Activated naive CD8-positive, alpha-beta T cell treated with anti-CD3 and anti-CD28 coated beads, Interleukin-2, amount 50 U/mL, for 24 hours (primary cell): Measurements from ENCODE around the gene WFIKKN2.
A peak's percentile ranks its signal among the peaks of the same experiment; 100 is the strongest.
"Not testable (repeated sequence)": the region's sequence is repeated elsewhere in the genome, so short reads cannot be mapped to it uniquely, and the experiment has no call there.

Source experiments
- ATAC-seq: fragments of 150-1000 bp; cut with Tn5 transposase; one replicate; pipeline ENCODE4 v1.10.0; 2021
- DNase-seq: peaks from one replicate; pipeline ENCODE4 v3.0.0; 2021
- H3K27ac Mint-ChIP-seq: one replicate; pipeline ENCODE4 v1.8.0; 2021; ENCODE audit warnings: mild to moderate bottlenecking, mixed read lengths
- H3K27me3 Mint-ChIP-seq: one replicate; pipeline ENCODE4 v1.8.0; 2021; ENCODE audit warnings: mixed read lengths
- H3K36me3 Mint-ChIP-seq: one replicate; pipeline ENCODE4 v1.8.0; 2021; ENCODE audit warnings: low read depth, mixed read lengths
- H3K4me1 Mint-ChIP-seq: one replicate; pipeline ENCODE4 v1.8.0; 2021; ENCODE audit warnings: mixed read lengths
- H3K4me3 Mint-ChIP-seq: one replicate; pipeline ENCODE4 v1.8.0; 2021; ENCODE audit warnings: mild to moderate bottlenecking, moderate library complexity, mixed read lengths
- H3K9me3 Mint-ChIP-seq: one replicate; pipeline ENCODE4 v1.8.0; 2021; ENCODE audit warnings: mixed read lengths

Gene WFIKKN2

GRCh38 chr17:50804749-50805475 is 30.5 kb upstream of the WFIKKN2 start:
- not testable (repeated sequence) for H3K27ac Mint-ChIP-seq, DNase-seq, H3K36me3 Mint-ChIP-seq, H3K4me3 Mint-ChIP-seq, H3K4me1 Mint-ChIP-seq, H3K27me3 Mint-ChIP-seq, H3K9me3 Mint-ChIP-seq, ATAC-seq

- H3K9me3 Mint-ChIP-seq, result no peaks in the 10 kb centered on the region
- H3K27ac Mint-ChIP-seq, result no peak overlapping the region
- DNase-seq (no peak), ATAC-seq (no peak)
- H3K36me3 Mint-ChIP-seq, result no peaks in the 10 kb centered on the region
- no peaks in the 10 kb centered on the region for H3K27me3 Mint-ChIP-seq
- no peaks in the 10 kb centered on the region for H3K4me1 Mint-ChIP-seq
- H3K4me3 Mint-ChIP-seq, result no peak overlapping the region
Observed at GRCh38 chr17:50805486-50805885, 29.9 kb upstream of the WFIKKN2 start.

- no peaks in the 10 kb centered on the region for H3K9me3 Mint-ChIP-seq
- no peaks in the 10 kb centered on the region for H3K4me1 Mint-ChIP-seq
- DNase-seq (no peak), ATAC-seq (no peak)
- no peak overlapping the region for H3K4me3 Mint-ChIP-seq
- H3K36me3 Mint-ChIP-seq, result no peaks in the 10 kb centered on the region
- no peak overlapping the region for H3K27ac Mint-ChIP-seq
- no peaks in the 10 kb centered on the region for H3K27me3 Mint-ChIP-seq
Observed at GRCh38 chr17:50806141-50806643, 29.2 kb upstream of the WFIKKN2 start.

GRCh38 chr17:50807009-50807408 is 28.4 kb upstream of the WFIKKN2 start:
- H3K9me3 Mint-ChIP-seq, result no peaks in the 10 kb centered on the region
- DNase-seq (no peak), ATAC-seq (no peak)
- H3K4me1 Mint-ChIP-seq, result no peaks in the 10 kb centered on the region
- no peak overlapping the region for H3K4me3 Mint-ChIP-seq
- H3K27ac Mint-ChIP-seq, result no peak overlapping the region
- H3K27me3 Mint-ChIP-seq, result no peaks in the 10 kb centered on the region
- no peaks in the 10 kb centered on the region for H3K36me3 Mint-ChIP-seq

- Mint-ChIP-seq H3K36me3 (no peaks in the 10 kb centered on the region), H3K4me3 (no peak overlapping the region), H3K27ac (no peak overlapping the region), H3K27me3 (no peaks in the 10 kb centered on the region), H3K9me3 (no peaks in the 10 kb centered on the region), H3K4me1 (no peaks in the 10 kb centered on the region)
- DNase-seq (no peak), ATAC-seq (no peak)
Observed at GRCh38 chr17:50807675-50808074, 27.7 kb upstream of the WFIKKN2 start.

- DNase-seq, result no peak
- no peaks in the 10 kb centered on the region for H3K36me3 Mint-ChIP-seq
Observed at GRCh38 chr17:50808413-50808812, 27.0 kb upstream of the WFIKKN2 start.

GRCh38 chr17:50808888-50809287 is 26.5 kb upstream of the WFIKKN2 start:
- ATAC-seq (no peak), DNase-seq (no peak)
- Mint-ChIP-seq H3K36me3 (no peaks in the 10 kb centered on the region), H3K27ac (no peak overlapping the region), H3K4me3 (no peak overlapping the region), H3K27me3 (no peaks in the 10 kb centered on the region), H3K4me1 (no peaks in the 10 kb centered on the region), H3K9me3 (no peaks in the 10 kb centered on the region)

More at GRCh38 chr17:50808413-50808812, 27.0 kb upstream of the WFIKKN2 start:
- Mint-ChIP-seq H3K4me3 (no peak overlapping the region), H3K9me3 (no peaks in the 10 kb centered on the region), H3K27me3 (no peaks in the 10 kb centered on the region), H3K27ac (no peak overlapping the region), H3K4me1 (no peaks in the 10 kb centered on the region)
- ATAC-seq, result no peak

GRCh38 chr17:50813583-50813982 is 21.8 kb upstream of the WFIKKN2 start:
- Mint-ChIP-seq H3K36me3 (no peaks in the 10 kb centered on the region), H3K4me3 (no peak overlapping the region), H3K4me1 (no peaks in the 10 kb centered on the region), H3K27ac (no peak overlapping the region), H3K27me3 (peaks cover 11% of the 10 kb centered on the region), H3K9me3 (no peaks in the 10 kb centered on the region)
- DNase-seq (no peak), ATAC-seq (no peak)

- Mint-ChIP-seq H3K4me1 (peaks cover 6% of the 10 kb centered on the region), H3K9me3 (no peaks in the 10 kb centered on the region), H3K27me3 (peaks cover 15% of the 10 kb centered on the region), H3K36me3 (no peaks in the 10 kb centered on the region), H3K4me3 (no peak overlapping the region), H3K27ac (no peak overlapping the region)
- DNase-seq, result no peak
- no peak for ATAC-seq
Observed at GRCh38 chr17:50815400-50815799, 20.0 kb upstream of the WFIKKN2 start.

- H3K36me3 Mint-ChIP-seq, result no peaks in the 10 kb centered on the region
- H3K4me3 Mint-ChIP-seq, result no peak overlapping the region
- no peak overlapping the region for H3K27ac Mint-ChIP-seq
- ATAC-seq (no peak), DNase-seq (no peak)
- peaks cover 6% of the 10 kb centered on the region for H3K4me1 Mint-ChIP-seq
- H3K9me3 Mint-ChIP-seq, result no peaks in the 10 kb centered on the region
- peaks cover 15% of the 10 kb centered on the region for H3K27me3 Mint-ChIP-seq
Observed at GRCh38 chr17:50816271-50816670, 19.1 kb upstream of the WFIKKN2 start.

GRCh38 chr17:50816771-50817751 is 18.3 kb upstream of the WFIKKN2 start:
- H3K9me3 Mint-ChIP-seq, result no peaks in the 10 kb centered on the region
- peaks cover 15% of the 10 kb centered on the region for H3K27me3 Mint-ChIP-seq
- H3K27ac Mint-ChIP-seq, result no peak overlapping the region
- H3K4me1 Mint-ChIP-seq, result peaks cover 6% of the 10 kb centered on the region
- DNase-seq (peak; percentile 69), ATAC-seq (peak; percentile 45)
- H3K36me3 Mint-ChIP-seq, result no peaks in the 10 kb centered on the region
- no peak overlapping the region for H3K4me3 Mint-ChIP-seq

GRCh38 chr17:50817838-50818237 is 17.5 kb upstream of the WFIKKN2 start:
- no peak for DNase-seq
- H3K27me3 Mint-ChIP-seq, result peaks cover 15% of the 10 kb centered on the region

GRCh38 chr17:50818261-50818660 is 17.1 kb upstream of the WFIKKN2 start:
- Mint-ChIP-seq H3K9me3 (no peaks in the 10 kb centered on the region), H3K27me3 (peaks cover 15% of the 10 kb centered on the region), H3K4me1 (peaks cover 6% of the 10 kb centered on the region), H3K27ac (no peak overlapping the region), H3K4me3 (no peak overlapping the region), H3K36me3 (no peaks in the 10 kb centered on the region)
- no peak for DNase-seq
- ATAC-seq, result no peak

More at GRCh38 chr17:50817838-50818237, 17.5 kb upstream of the WFIKKN2 start:
- no peak for ATAC-seq
- Mint-ChIP-seq H3K9me3 (no peaks in the 10 kb centered on the region), H3K36me3 (no peaks in the 10 kb centered on the region), H3K4me3 (no peak overlapping the region), H3K4me1 (peaks cover 6% of the 10 kb centered on the region), H3K27ac (no peak overlapping the region)

- DNase-seq, result no peak
- Mint-ChIP-seq H3K27ac (no peak overlapping the region), H3K4me3 (no peak overlapping the region), H3K27me3 (peaks cover 15% of the 10 kb centered on the region), H3K4me1 (peaks cover 6% of the 10 kb centered on the region), H3K9me3 (no peaks in the 10 kb centered on the region), H3K36me3 (no peaks in the 10 kb centered on the region)
- ATAC-seq, result no peak
Observed at GRCh38 chr17:50818921-50819657, 16.3 kb upstream of the WFIKKN2 start.
